HepG2 (cell line): ENCODE measurements around the gene ABCC3. TPM values are rescaled to one million over a fixed set of nuclear protein-coding genes. Genes with fewer than 3 reads are reported as not detected.

Source experiments
- FOXA1 ChIP-seq, 2 experiments: fragments of 450-650 bp in 1 of 2; sonication (generic) in 1 of 2; formaldehyde crosslinking in 1 of 2; IDR thresholded peaks; 2 replicates each; pipeline versions ENCODE4 v1.4.0 to v1.6.1; 2016 to 2020; ENCODE audit warnings: missing genetic modification reagents in 1 of 2
- HMGXB3 ChIP-seq: sonication (generic); formaldehyde crosslinking; IDR thresholded peaks from 2 replicates; pipeline ENCODE4 v1.4.0; 2020; ENCODE audit warnings: missing genetic modification reagents, borderline replicate concordance
- NFE2 ChIP-seq: sonication (generic); formaldehyde crosslinking; IDR thresholded peaks from 2 replicates; pipeline ENCODE4 v1.4.0; 2020; ENCODE audit warnings: missing genetic modification reagents
- NFKB2 ChIP-seq: sonication (generic); formaldehyde crosslinking; IDR thresholded peaks from 2 replicates; pipeline ENCODE4 v1.4.0; 2020; ENCODE audit warnings: missing genetic modification reagents, borderline replicate concordance
- ZFP37 ChIP-seq: sonication (generic); formaldehyde crosslinking; IDR thresholded peaks from 2 replicates; pipeline ENCODE4 v1.4.0; 2020; ENCODE audit warnings: missing genetic modification reagents, borderline replicate concordance
- polyA plus RNA-seq, 8 experiments: library from polyadenylated mRNA; depleted of rRNA in 3 of 8; stranded (reverse) in 7 of 8; unstranded in 1 of 8; fragments of >200 nt; fragmentation: Illumina TruSeq in 4 of 8; extraction: Trizol in 4 of 8; gene quantifications; 2 replicates each; pipeline versions ENCODE4 v1.2.1 to v1.2.3, GENCODE V29; 2011 to 2016; ENCODE audit warnings: low read depth in 4 of 8, missing spikeins in 1 of 8, mixed read lengths in 1 of 8; ENCODE audit not compliant: insufficient read depth in 1 of 8
- total RNA-seq, 5 experiments: library from RNA; depleted of rRNA; stranded (reverse); fragments of >200 nt; fragmentation: Illumina TruSeq; extraction: Trizol; gene quantifications; 2 replicates each; pipeline ENCODE4 v1.2.3, GENCODE V29; 2016; ENCODE audit warnings: low read depth in 1 of 5
- TF ChIP-seq, protein P1 (sequence below): sonication (generic); formaldehyde crosslinking; IDR thresholded peaks from 2 replicates; pipeline ENCODE4 v1.9.0; 2022; ENCODE audit warnings: missing genetic modification reagents, mild to moderate bottlenecking, borderline replicate concordance
- TF ChIP-seq, protein P2 (sequence below): sonication (generic); formaldehyde crosslinking; IDR thresholded peaks from 2 replicates; pipeline ENCODE4 v1.8.0; 2022; ENCODE audit warnings: mild to moderate bottlenecking, missing genetic modification reagents, moderate library complexity

ABCC3 gene
- total and polyA plus RNA-seq, 2 of the 13 experiments (the other 11 are each of a cell fraction or from before 2014, with no cell fraction given), result 25.2 to 50.7 TPM

DNA sequence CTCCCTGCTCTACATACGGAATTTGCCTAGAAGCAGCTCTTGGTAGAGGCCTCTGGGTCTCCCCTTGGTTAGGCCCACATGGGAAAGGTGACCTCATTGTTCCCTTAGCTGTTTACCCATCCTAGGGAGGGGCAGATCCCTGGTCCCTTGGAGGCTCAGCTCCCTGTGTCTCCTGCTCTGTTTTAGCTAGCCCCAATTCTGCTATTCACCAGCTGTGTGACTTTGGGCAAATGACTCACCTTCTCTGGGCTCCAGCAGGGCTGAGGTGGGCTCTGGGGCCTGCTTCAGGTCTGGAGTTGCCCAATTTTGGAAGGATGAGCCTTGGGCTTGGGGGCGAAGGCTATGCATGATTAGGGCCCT is 3.9 kb downstream of the ABCC3 start (continued):
- TF ChIP-seq, protein P1, sequence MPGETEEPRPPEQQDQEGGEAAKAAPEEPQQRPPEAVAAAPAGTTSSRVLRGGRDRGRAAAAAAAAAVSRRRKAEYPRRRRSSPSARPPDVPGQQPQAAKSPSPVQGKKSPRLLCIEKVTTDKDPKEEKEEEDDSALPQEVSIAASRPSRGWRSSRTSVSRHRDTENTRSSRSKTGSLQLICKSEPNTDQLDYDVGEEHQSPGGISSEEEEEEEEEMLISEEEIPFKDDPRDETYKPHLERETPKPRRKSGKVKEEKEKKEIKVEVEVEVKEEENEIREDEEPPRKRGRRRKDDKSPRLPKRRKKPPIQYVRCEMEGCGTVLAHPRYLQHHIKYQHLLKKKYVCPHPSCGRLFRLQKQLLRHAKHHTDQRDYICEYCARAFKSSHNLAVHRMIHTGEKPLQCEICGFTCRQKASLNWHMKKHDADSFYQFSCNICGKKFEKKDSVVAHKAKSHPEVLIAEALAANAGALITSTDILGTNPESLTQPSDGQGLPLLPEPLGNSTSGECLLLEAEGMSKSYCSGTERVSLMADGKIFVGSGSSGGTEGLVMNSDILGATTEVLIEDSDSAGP (CRISPR knock-in tag), result peak; percentile 34; the same call in 1 of the 2 replicates
- TF ChIP-seq, protein P2, sequence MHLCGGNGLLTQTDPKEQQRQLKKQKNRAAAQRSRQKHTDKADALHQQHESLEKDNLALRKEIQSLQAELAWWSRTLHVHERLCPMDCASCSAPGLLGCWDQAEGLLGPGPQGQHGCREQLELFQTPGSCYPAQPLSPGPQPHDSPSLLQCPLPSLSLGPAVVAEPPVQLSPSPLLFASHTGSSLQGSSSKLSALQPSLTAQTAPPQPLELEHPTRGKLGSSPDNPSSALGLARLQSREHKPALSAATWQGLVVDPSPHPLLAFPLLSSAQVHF, result no peak
- TF ChIP-seq ZFP37 (CRISPR knock-in tag) (no peak), NFKB2 (CRISPR knock-in tag) (peak; percentile 6; the same call in 1 of the 2 replicates), FOXA1 (IDR thresholded peaks at IDR 0.05) (no peak), FOXA1 (CRISPR knock-in tag; IDR thresholded peaks at IDR 0.05) (peak; percentile 64), NFE2 (no peak), HMGXB3 (CRISPR knock-in tag) (peak; percentile 0; the same call in 1 of the 2 replicates)
- TF ChIP-seq, all 625 proteins: peak for 17
